GM13977 (cell line): Measurements from ENCODE around the gene VDAC2.

Experiments
- DNase-seq: peaks from one replicate; pipeline ENCODE4 v3.0.0; 2012; ENCODE audit warnings: low spot score
- in situ Hi-C: fragments of 300-500 bp; cut with MboI; formaldehyde crosslinking; loops from one replicate; pipeline ENCODE4 v1.12.0; 2022; ENCODE audit warnings: low sequenced_read_pairs, low pct_unique_long_range_greater_than_20kb, mixed read lengths, inconsistent platforms; ENCODE audit not compliant: unreplicated experiment
- TF ChIP-seq, protein P1 (sequence below): IDR thresholded peaks from 2 replicates; pipeline ENCODE4 v1.5.1; 2012; ENCODE audit warnings: mild to moderate bottlenecking, control low read depth; ENCODE audit not compliant: insufficient read depth; ENCODE audit errors: extremely low read depth, missing control alignments

VDAC2 gene

GRCh38 chr10:75272896-75273295 lies 62.3 kb downstream of the VDAC2 start:
- TF ChIP-seq, protein P1, sequence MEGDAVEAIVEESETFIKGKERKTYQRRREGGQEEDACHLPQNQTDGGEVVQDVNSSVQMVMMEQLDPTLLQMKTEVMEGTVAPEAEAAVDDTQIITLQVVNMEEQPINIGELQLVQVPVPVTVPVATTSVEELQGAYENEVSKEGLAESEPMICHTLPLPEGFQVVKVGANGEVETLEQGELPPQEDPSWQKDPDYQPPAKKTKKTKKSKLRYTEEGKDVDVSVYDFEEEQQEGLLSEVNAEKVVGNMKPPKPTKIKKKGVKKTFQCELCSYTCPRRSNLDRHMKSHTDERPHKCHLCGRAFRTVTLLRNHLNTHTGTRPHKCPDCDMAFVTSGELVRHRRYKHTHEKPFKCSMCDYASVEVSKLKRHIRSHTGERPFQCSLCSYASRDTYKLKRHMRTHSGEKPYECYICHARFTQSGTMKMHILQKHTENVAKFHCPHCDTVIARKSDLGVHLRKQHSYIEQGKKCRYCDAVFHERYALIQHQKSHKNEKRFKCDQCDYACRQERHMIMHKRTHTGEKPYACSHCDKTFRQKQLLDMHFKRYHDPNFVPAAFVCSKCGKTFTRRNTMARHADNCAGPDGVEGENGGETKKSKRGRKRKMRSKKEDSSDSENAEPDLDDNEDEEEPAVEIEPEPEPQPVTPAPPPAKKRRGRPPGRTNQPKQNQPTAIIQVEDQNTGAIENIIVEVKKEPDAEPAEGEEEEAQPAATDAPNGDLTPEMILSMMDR: no peak
- in situ Hi-C loops: no loop called here

GRCh38 chr10:75276069-75276872 lies 65.7 kb downstream of the VDAC2 start:
- no peak for DNase-seq
- TF ChIP-seq, protein P1: no peak
- in situ Hi-C loops: no loop called here

More at GRCh38 chr10:75272896-75273295, 62.3 kb downstream of the VDAC2 start:
- DNase-seq: no peak

DNA sequence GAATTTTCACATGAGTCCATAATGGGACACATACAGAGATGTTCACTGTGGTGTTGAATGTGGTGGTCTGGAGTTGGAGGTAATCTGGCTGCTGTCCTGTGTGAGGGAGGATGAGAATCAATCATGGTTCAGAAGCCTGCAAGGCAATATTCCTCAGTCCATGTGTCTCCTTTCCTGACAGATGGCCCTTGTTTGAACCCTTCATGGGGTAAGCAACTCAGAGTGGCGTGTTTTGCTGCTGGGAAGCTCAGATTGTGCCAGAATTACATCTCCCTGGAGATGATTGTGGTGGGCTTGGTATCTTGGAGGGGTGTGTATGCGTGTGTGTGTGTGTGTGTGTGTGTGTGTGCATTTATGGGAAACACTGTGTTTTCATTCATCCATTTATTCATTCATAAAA lies 69.6 kb downstream of the VDAC2 start:
- no peak for DNase-seq
- in situ Hi-C loops: no loop called here
- TF ChIP-seq, protein P1: no peak
